GM18508 (cell line): ENCODE measurements around the gene SPON2.

ENCODE experiments used
- ATAC-seq: cut with Tn5 transposase; IDR thresholded peaks from one replicate; pipeline ENCODE4 v1.9.1; 2021; ENCODE audit warnings: moderate number of reproducible peaks; ENCODE audit not compliant: insufficient read depth, unreplicated experiment

SPON2 gene

GRCh38 chr4:1195891-1196401 is 23.6 kb upstream of the SPON2 start:
- ATAC-seq, result no peak

GRCh38 chr4:1195109-1195671 is 22.8 kb upstream of the SPON2 start:
- no peak for ATAC-seq

- ATAC-seq, result no peak
These were observed 21.9 kb upstream of the SPON2 start for GRCh38 chr4:1194010-1194900.

- ATAC-seq, result no peak
These were observed 21.0 kb upstream of the SPON2 start for GRCh38 chr4:1193206-1194009.

DNA sequence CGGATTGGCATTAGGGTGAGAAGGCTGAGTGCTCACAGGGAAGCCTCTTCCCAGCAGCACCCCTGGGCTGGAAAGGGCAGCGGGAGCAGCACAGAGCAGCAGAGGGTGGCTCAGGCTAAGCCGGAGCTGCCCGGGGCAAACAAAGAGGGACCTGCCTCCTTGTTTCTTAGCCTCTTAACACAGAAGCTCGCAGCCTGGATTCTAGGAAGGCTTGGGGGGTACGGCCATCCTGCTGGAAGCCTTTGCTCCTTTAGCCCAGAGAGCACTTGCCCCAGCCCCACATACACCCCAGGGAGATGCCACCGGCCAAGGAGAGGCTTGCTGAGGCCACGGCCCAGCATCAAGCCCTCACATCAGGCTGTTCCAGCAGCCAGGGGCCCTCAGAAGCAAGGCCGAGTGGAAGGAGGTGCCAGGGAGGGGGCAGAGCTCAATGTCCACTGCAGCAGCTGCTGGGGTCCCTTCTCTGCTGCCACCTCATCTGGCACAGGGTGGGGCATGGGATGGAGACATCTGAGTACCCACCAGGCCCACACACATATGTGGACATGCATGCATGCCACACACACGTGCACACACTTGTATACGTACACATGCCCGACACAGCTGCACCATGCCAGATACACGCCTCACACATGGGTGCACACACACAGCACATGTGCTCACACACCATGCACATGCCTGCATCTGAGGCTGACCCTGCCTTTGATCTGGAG is 20.3 kb upstream of the SPON2 start:
- no peak for ATAC-seq

- ATAC-seq, result no peak
These were observed 19.7 kb upstream of the SPON2 start for GRCh38 chr4:1192091-1192492.

GRCh38 chr4:1191621-1192020 is 19.2 kb upstream of the SPON2 start:
- no peak for ATAC-seq

- ATAC-seq, result no peak
These were observed 14.8 kb upstream of the SPON2 start for GRCh38 chr4:1187182-1187581.

GRCh38 chr4:1183985-1184773 is 11.8 kb upstream of the SPON2 start:
- no peak for ATAC-seq

DNA sequence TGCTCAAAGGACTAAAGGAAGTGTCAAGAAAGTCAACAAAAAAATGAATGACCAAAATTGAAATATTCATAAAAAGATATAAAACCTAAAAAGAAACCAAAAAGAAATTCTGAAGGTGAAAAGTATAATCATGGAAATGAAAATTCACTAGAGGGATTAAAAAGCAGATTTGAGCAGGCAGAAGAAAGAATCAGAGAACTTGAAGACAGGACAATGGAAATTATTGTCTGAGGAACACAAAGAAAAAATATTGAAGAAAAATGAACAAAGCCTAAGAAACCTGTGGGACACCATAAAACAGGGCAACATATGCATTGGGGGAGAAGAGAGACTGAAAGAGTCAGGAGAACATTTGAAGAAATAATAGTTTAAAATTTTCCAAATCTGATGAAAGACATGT is 9.9 kb upstream of the SPON2 start:
- no peak for ATAC-seq

DNA sequence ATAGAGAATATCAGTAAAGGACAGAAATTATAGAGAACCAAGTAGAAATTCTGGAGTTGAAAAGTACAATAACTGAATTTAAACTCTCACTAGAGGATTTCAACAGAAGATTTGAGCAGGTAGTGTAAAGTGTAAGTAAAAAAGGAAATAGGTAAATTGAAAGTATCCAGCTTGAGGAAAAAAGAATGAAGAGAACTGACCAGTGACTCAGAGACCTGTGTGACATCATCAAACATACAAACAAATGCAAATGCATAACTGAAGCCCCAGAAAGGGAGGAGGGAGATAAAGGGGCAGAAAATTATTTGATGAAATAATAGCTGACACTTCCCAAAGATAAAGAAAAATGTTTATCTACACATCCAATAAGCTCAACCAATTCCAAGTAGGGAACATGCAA is 8.3 kb upstream of the SPON2 start:
- ATAC-seq, result no peak

DNA sequence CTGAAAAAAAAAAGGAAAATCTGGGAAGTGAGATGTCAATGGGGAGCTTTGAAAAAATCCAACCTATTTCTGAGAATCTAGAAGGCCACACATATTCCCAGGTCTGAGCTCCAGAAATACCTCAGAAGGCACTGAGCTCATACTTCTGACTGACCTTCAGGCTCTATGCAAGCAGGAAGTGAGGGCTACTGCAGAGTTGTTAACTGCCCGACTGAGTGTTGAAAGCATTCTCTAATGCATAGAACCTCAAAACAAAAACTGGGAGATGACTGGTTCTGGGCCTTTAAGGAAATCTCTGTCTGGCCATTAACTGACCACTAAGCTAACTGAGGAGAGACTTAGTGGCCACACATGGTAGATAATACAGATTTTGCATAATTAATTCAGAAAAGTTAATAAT is 7.6 kb upstream of the SPON2 start:
- no peak for ATAC-seq

- no peak for ATAC-seq
These were observed 6.7 kb upstream of the SPON2 start for GRCh38 chr4:1179089-1179441.

- no peak for ATAC-seq
These were observed 6.1 kb upstream of the SPON2 start for GRCh38 chr4:1178300-1179088.

GRCh38 chr4:1177274-1178141 is 5.1 kb upstream of the SPON2 start:
- no peak for ATAC-seq

DNA sequence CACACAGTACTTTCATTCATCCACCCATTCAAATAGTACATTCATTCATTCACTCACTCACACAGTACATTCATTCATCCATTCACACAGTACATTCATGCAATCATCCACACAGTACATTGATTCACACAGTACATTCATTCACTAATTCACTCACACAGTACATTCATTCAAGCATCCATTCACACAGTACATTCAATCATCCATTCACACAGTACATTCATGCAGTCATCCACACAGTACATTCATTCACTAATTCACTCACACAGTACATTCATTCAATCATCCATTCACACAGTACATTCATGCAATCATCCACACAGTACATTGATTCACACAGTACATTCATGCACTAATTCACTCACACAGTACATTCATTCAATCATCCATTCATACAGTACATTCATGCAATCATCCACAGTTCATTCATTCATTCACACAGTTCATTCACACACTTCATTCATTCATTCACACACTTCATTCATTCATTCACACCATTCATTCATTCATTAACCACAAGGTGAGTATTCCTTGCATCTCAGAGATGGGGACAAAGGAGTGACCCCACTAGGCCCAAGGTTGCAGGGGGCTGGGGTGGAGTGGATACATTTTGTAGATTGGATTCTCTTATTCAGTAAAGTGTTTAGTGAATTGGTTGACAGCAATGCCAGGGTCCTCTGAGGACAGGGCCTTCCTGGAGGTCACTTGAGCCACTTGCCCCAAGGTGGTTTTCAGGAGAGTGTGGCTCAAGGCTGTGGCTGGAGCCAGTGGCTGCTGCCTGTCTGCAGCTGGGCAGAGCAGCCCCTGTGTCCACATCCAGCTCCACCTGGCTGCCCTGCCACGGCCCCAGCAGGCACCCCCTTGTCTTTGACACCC is 4.3 kb upstream of the SPON2 start:
- ATAC-seq, result no peak

GRCh38 chr4:1175635-1176229 is 3.3 kb upstream of the SPON2 start:
- ATAC-seq, result no peak
